ENCODE measurements around the gene EHD3.

EHD3 gene

DNA sequence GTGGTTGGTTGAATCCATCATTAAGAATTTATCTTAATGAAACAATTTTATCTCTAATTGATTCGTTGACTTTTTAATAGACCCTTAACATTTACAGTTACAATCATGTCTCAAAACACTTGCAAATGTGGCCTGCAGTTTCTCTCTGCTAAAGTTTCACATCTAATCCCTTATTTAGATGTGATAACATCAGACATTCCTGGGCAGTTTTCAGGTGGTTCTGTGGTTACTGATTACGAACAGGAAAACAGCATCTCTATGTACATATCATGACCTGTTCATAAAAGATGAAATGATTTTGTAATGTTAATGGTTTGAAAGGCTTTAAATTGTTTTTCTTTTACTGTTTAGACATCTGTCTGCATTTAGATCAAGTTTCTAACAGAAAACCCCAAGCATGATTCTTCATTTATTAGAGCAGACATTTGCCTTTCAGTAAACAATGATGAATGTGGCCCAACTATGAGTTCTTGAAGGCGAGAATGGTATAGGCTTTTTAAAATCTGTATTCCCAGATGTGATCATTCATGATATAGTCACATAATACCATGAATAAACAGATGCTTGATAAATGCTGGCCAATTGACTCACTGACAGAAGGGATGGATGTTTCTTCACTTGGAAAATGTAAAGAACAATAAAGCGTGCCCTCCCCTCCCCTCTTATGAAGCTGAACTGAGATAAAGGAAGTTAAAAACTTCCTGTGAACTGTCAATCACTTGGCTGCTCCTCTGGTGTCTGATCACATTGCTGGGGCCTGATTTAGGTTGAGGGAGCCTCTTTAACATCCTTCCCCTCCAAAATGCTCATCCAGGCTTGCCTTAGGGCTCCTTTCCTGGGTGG lies 20.1 kb upstream of the EHD3 start:
- no peak for DNase-seq

DNA sequence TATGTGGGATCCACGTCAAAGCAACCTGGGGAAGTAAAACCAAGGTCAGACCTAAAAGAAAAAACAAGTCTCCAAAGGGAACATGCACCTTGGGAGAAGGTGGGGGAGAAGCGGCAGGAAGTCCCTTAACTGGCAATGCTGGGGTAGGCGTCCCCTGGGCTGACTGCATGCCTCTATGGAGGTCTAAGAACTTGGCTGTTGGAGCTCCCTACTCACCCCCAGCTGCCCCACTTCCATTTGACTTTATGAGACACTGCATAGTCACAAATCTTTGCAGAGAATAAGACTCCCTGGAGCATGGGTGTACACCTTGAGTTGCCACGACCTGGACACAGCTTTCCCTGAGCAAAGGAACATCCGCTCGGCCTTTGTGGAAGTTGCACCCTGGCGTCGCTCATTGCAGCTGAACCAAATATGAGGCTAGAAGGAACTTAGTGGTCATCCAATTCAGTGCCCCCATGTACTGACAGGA lies 19.5 kb upstream of the EHD3 start:
- no peak for DNase-seq

DNA sequence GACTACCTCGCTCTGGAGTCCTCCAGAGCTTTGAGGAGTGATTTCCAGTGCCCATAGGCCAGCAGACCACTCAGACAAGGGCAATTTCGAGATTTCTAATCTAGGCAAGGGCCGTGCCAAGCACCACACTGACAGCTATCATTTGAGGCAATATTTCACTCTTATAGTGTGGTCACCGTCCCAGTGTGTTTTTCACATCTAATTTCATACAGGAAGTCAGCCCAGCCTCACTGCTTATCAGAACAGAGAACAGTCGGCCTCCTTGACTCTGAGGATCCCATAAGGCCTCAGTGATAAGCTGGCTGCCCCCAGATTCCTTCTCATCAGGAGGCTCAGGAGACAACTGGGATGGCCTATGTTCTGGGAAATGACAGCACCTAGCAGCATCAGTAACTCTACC lies 17.2 kb upstream of the EHD3 start:
- DNase-seq = no peak

DNA sequence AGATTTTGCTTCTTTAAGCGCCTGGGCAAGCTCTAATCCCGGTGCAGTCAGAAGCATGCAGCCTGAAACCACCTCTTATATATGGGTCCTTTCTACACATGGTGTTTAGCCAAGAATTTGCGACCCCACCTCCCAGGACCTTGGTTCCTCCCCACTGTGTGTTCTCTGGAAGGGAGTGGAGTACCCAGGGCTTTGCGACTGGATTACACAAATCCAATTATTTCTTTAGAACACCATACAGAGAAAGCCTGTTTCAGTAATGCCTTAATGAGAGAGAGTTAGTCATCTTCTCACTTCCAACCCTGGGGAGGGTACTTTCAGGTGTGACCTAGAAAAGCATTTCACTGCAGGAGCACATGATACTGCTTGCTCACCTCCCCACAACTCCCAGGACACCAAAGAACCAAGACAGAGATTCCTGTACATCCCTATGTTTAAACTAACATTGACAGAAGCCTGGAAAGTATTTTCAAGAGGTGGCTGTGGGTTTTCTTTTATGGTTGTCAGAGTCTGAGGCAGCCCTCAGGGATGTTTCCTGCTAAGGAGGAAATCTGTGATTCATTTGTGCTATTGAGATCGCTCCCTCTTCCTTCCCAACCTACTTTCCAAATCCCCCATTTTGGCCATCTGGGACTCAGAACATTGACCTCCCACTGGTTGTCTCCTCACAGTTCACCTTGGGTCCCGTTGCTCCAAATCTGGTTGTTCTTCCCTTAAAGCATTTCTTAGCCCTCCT lies 16.3 kb upstream of the EHD3 start, which contains the start of gene CAPN14:
CAPN14 (minus strand) TSS at position 51 of the 736 bp plus-strand sequence. CDS start 12,068 bp downstream, outside the sequence.
- DNase-seq = no peak

GRCh38 chr2:31219131-31219969 lies 14.6 kb upstream of the EHD3 start:
- DNase-seq = peak in 1 of 2 donors; percentile 47

DNA sequence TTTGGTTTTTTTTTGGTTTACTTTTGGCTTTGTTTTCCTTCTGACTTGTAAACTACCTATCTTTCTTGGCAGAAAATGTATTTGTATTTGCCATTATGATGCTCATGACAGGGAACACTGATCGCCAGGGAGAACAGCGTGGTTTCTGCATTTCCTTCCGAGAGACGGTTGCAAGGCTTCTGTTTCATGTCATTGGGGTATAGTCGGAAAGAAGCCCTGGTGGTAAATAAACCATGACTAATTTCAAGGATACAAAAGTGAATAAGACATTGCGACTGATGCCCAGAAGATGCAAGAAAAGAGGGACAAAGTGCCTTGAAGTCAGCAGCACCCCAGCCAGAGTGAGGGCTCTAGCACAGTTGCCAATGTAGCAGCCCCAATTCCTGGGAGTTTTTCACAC lies 12.4 kb upstream of the EHD3 start:
- DNase-seq = no peak

DNA sequence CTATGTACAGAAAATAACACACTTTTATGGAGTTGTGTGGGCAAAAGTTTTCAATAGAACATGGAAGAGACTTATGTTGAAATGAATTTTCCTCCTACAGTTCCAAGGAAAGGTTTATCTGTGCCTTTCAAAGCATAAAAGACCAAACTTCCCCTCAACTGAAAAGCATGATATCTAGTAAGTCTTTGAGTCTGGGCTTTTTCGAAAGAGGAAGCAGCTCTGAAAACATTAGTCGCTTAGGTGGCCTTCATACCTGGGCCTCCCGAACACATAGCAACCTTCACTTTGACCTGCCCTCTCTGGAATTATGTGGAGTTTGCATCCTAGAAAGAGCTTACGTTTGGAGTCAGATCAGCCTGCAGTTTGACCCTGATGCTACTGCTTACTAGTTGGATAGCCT lies 11.9 kb upstream of the EHD3 start:
- no peak for DNase-seq

DNA sequence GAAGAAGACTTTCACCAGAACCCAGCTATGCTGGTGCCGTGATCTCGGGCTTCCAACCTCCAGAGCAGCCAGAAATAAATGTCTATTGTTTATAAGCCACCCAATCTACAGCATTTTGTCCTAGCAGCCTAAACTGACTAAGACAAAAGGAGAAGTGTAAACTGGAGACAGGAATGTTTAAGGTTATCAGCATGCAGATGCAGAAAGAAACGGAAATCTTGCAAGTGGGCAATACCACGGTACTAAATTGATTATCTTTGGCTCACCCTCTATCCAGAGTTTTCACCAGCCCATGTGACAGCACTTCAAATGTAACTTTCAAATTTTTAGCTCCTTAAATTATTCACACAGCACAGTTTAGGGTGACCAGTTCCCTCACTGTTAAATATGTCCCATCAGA lies 10.9 kb upstream of the EHD3 start:
- DNase-seq = no peak

DNA sequence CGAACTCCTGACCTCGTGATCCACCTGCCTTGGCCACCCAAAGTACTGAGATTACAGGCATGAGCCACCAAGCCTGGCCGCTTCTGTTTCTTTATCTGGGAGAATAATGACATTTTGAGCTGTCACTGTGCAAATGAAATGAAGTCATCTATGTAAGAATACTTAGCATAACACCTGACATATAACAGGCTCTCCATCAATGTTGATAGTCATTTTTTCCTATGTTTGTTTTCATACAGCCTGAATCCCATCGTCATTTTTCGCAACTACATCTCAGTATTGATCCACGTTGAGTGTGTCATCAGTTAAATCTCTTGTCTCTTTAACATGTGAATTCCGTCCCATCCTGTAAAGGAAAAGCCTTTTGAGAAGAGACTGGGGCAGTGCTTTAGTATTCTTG lies 10.2 kb upstream of the EHD3 start:
- DNase-seq = no peak

DNA sequence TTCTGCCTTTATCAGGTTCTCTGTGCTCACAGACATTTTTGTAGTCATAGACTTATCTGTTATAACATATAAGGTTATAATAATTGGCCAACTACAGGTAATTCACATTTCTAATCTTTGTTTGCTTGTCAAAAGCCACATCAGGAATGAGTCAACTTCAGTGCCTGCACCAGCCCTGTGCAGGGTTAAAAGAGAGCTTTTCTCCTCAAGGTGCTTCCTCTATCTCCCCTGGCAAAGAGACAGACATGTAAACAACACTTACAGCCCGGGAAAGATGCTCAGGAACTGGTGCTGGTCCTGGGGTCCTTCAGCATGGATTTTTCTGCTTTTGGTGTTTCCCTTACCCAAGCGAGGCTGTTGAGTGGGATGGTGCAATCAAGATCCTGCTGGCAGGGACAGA lies 7.7 kb upstream of the EHD3 start:
- DNase-seq = no peak

DNA sequence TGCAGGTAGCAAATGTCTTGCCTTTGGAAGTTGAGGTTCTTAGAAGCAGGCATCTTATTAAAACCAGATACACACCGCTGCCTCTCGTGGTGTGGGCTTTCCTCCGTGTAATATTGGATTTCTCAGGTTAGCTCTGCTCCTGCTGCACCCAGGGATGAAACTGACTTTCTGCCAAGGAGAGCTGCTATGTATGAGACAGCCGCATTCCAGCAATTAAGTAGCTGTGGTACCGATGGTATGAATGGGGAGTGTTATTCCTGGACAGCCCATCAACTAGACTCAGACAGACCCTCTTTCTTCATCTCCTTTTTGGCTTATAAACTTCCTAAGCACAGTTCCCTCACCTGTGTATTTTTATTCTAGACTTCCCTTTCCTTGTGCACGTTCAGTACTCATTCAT lies 6.8 kb upstream of the EHD3 start:
- DNase-seq = no peak

DNA sequence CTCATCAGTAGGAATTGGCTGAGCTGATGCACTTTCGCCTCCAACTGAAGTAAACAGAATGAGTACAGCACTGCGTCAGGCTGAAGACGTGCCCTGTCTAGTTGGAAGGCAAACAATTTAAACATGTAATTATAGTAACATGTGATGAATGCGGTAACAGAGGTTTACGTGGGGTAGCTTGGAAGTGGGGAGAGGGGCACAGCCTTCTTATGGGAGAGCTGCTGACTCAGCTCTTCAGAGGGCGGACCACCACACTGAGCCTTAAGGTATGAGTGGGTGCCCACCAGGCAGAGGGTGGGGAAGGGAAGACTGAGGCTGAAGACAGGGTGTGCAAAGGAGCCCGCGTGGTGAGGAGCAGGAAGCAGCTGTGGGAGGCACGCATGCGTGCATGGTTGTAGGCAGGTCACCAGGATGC lies 6.2 kb upstream of the EHD3 start:
- DNase-seq = no peak

DNA sequence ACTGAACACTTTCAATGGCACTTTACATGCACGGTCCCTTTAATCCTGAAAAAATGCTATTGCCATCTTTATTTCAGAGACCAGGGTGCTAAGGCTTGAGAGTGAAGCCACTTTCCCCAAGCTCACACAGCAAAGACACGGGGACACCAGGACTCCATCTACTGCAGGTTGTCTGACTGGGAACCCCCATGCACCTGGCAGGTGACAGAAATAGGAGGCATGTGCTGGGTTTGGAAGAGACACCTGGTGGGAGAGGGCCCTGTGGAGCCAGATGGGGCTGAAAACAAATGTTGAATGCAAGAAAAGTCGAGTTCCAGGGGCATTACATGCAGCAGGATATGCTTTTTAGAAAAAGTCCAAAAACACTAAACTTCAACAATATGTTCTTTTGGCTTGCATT lies 5.2 kb upstream of the EHD3 start:
- no peak for DNase-seq

GRCh38 chr2:31230751-31231150 lies 3.2 kb upstream of the EHD3 start:
- no peak for DNase-seq

GRCh38 chr2:31231571-31232302 lies 2.2 kb upstream of the EHD3 start:
- DNase-seq = no peak

GRCh38 chr2:31232586-31232985 lies 1.4 kb upstream of the EHD3 start:
- DNase-seq = no peak

DNA sequence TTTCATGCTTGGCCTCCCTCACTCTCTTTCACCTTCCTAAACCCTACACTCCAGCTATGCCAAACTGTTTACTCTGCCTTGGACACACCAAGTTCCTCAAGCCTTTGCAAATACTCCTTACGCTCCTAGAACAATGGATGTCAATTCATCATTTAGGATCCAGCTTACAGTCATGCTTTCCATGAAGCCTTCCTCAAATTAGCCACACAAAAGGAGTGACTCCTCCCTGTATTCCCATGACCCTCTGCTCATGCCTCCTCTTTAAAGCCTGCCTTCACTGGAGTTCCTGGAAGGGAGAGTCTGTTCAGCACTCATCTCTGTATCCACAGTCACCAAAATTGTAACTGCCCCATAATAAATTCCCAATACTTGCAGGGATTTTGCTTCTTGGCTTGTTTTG lies 721 bp upstream of the EHD3 start:
- no peak for DNase-seq

DNA sequence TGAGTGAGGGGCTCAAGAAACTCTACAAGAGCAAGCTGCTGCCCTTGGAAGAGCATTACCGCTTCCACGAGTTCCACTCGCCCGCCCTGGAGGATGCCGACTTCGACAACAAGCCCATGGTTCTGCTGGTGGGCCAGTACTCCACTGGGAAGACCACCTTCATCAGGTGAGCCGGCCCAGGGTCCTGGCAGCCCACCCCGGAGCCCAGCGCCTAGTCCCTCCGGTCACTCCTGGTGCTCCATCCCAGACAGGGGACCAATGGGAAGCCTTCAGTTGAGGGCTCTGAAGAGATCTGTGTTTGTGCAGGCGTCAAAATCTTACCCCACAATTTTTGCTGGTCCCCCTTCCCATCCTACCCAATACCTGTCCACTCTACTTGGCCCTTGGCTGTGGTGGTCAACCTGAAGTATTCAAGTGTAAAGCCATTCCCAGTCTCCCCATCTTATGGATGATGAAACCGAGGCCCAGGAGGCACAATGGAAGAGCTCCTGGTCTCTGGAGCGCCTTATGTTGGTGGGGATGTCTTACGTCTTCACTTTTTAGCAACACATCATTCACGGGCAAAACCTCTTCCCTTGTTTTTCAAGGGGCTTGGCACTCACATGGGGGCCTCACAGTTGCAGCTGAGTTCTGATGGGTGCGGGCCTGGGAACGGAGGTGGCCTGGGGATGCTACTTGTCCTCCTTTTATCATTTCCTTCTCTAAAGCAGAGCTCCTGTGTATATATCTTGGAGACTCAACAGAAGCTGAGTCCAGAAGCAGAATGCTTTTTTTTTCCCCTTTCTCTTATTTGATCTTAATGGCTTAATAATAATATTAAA lies 941 bp downstream of the EHD3 start:
- DNase-seq = no peak

DNA sequence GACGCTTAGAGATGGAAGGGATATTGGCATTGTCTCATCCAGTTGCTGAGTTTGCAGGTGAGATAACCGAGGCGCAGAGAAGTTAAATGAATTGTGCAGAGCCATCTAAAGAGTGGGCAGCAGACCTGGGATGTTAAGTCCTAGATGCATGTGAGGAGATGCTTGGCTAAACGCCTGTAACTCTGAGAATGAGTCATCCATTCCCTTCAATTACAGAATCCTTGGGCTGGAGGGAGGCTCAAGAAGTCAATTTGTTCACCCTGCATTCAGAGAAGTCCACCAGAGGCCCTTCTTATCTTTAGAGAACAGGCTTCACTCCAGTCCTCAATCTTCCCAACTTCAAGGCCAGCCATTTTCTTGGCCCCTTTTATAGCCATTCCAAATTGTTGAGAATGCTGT lies 1.6 kb downstream of the EHD3 start:
- no peak for DNase-seq

- no peak for DNase-seq
Observed at GRCh38 chr2:31236433-31237205, 2.7 kb downstream of the EHD3 start.
